Pancreas (tissue), 10 donors: ENCODE measurements around the gene DNAJB8. TPM values are rescaled to one million over a fixed set of nuclear protein-coding genes. Genes with fewer than 3 reads are reported as not detected.

Source experiments
- ATAC-seq, 4 donors: fragments of 200-7000 bp; cut with Tn5 transposase; one replicate each; pipeline versions ENCODE4 v1.8.0 to v1.9.1; 2020; ENCODE audit warnings: mild to moderate bottlenecking in 4 of 4, moderate library complexity in 4 of 4
- DNase-seq, 6 donors: peaks; one replicate each; pipeline ENCODE4 v3.0.0-alpha.2; 2020
- FAIRE-seq: peaks from 2 replicates; lab custom pipeline; 2012; peaks lifted over from hg19 to GRCh38; lab: Jason Lieb, UNC
- H3K27ac ChIP-seq, 4 donors: fragments of 200-600 bp; sonication (generic); 1 replicate in 3 of 4; 2 replicates in 1 of 4; pipeline versions ENCODE4 v1.5.0 to v1.8.0; 2020
- H3K27me3 ChIP-seq, 4 donors: fragments of 200-600 bp; one replicate each; pipeline ENCODE4 v1.8.0; 2021
- H3K36me3 ChIP-seq, 3 donors: fragments of 200-600 bp; sonication (generic) in 1 of 3; one replicate each; pipeline versions ENCODE4 v1.5.0 to v1.8.0; 2020 to 2021
- H3K4me1 ChIP-seq, 3 donors: fragments of 200-600 bp; one replicate each; pipeline ENCODE4 v1.8.0; 2021
- H3K4me3 ChIP-seq, 4 donors: fragments of 200-600 bp; sonication (generic) in 2 of 4; one replicate each; pipeline versions ENCODE4 v1.5.0 to v1.8.0; 2020 to 2021
- H3K9me3 ChIP-seq, 4 donors: fragments of 200-600 bp; one replicate each; pipeline ENCODE4 v1.8.0; 2021
- CTCF ChIP-seq, 4 donors: fragments of 200-600 bp; sonication (generic) in 3 of 4; IDR thresholded peaks; one replicate each; pipeline versions ENCODE4 v1.5.0 to v1.8.0; 2021; ENCODE audit warnings: antibody characterized with exemption in 4 of 4
- WGBS, 2 donors: extraction: QIAGEN DNeasy Blood & Tissue Kit; methylation state at CpG; one replicate each; pipeline ENCODE4 v1.1.7; 2013; 5-methylcytosine and 5-hydroxymethylcytosine counted together
- intact Hi-C, 3 donors: fragments of 100-400 bp; cut with DNase I; formaldehyde crosslinking; loops; one replicate each; pipeline versions ENCODE4 v1.11.1 to v1.14.2; 2022
- polyA plus RNA-seq, 2 donors: library from polyadenylated mRNA; stranded (reverse); fragments of 200-250 nt; gene quantifications; one replicate each; pipeline ENCODE4 v1.2.3, GENCODE V29; 2013
- total RNA-seq, 6 donors: library from RNA; stranded (reverse); fragmentation: NEBNext Ultra II Directional in 4 of 6; extraction: Animal tissue kit (Norgen Biotek cat#: 25700) in 4 of 6; gene quantifications; one replicate each; pipeline versions ENCODE4 v1.2.1 to v1.2.4, GENCODE V29; 2021 to 2023
- donor health status: healthy with polysubstance abuse.
- donor health status: DM: no; HTN: no; CAD: no; lungs with moderate emphysema.
- donor health status: DM: no; HTN: no; CAD: no.
- donor health status: control.
- donor health status: control.
- donor health status: Bipolar disorder and iron deficiency.
- donor health status: DM: yes; HTN: yes; CAD: no.
- donor health status: DM: no; HTN: no; CAD: no.
- donor health status: DM: no; HTN: no; CAD: no.
- donor health status: DM: yes; HTN: yes; CAD: no.

The DNAJB8 gene
- total and polyA plus RNA-seq, 8 donors: not detected

DNA sequence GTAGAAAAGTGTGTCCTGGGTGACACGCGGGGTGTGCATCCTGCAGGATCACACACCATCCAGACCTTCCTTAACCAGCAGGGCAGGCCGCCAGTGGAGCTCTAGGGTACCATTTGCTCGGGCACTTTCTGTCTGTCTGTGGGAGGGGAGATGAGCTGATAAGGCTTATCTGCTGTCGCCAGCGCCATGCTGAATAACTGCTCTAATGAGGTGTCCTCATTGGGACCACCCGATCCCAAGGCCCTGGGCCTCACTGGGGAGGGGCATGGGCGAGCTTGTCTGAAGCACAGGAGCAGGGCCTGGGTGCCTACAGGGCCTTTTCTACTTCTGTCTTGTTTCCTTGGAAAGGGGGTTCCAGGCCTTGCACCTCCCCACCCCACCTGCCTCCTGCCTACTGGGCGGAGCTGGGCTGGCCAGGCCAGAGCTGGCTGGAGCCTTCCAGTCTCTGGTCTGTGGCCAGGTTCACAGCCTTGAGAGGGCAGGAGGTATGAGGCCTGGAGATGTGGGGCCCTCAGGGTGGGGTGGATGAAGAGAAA lies 28.8 kb upstream of the DNAJB8 start:
- Histone ChIP-seq H3K4me1 (peaks cover 0 to 3% (median 0%) of the 10 kb centered on the region in 3 donors), H3K9me3 (no peaks in the 10 kb centered on the region), H3K36me3 (no peaks in the 10 kb centered on the region), H3K27ac (peak overlapping the region in 1 of 4 donors; percentile 15), H3K27me3 (no peaks in the 10 kb centered on the region), H3K4me3 (no peak overlapping the region)
- FAIRE-seq: no peak
- ATAC-seq: peak in 1 of 4 donors; percentile 33
- TF ChIP-seq CTCF (IDR thresholded peaks at IDR 0.05): no peak
- intact Hi-C loops: loop anchor here in 1 of 3 donors (5.0 kb wide), 1 partner anchor 68 kb away; no protein-coding TSS in a partner anchor
- peak in 2 of 6 donors; percentile 62 to 66 for DNase-seq
- WGBS, 2 donors: 72 to 74% methylated on average over 9 of the region's 9 CpGs

- no peak overlapping the region for H3K4me3 ChIP-seq
- H3K27ac ChIP-seq: no peak overlapping the region
- H3K9me3 ChIP-seq: no peaks in the 10 kb centered on the region
- TF ChIP-seq CTCF (IDR thresholded peaks at IDR 0.05): no peak
- peaks cover 0 to 3% (median 0%) of the 10 kb centered on the region in 3 donors for H3K4me1 ChIP-seq
- DNase-seq (peak in 1 of 6 donors; percentile 7), FAIRE-seq (no peak), ATAC-seq (no peak)
- H3K27me3 ChIP-seq: no peaks in the 10 kb centered on the region
- no peaks in the 10 kb centered on the region for H3K36me3 ChIP-seq
- 81 to 89% methylated on average over 2 of the region's 2 CpGs for WGBS, 2 donors
- intact Hi-C loops: no loop called here
Measured at GRCh38 chr3:128494367-128494650, 27.6 kb upstream of the DNAJB8 start.

GRCh38 chr3:128493570-128494366 lies 27.1 kb upstream of the DNAJB8 start:
- H3K4me3 ChIP-seq: peak overlapping the region in 2 of 4 donors; percentile 54 to 73
- ATAC-seq: no peak

DNA sequence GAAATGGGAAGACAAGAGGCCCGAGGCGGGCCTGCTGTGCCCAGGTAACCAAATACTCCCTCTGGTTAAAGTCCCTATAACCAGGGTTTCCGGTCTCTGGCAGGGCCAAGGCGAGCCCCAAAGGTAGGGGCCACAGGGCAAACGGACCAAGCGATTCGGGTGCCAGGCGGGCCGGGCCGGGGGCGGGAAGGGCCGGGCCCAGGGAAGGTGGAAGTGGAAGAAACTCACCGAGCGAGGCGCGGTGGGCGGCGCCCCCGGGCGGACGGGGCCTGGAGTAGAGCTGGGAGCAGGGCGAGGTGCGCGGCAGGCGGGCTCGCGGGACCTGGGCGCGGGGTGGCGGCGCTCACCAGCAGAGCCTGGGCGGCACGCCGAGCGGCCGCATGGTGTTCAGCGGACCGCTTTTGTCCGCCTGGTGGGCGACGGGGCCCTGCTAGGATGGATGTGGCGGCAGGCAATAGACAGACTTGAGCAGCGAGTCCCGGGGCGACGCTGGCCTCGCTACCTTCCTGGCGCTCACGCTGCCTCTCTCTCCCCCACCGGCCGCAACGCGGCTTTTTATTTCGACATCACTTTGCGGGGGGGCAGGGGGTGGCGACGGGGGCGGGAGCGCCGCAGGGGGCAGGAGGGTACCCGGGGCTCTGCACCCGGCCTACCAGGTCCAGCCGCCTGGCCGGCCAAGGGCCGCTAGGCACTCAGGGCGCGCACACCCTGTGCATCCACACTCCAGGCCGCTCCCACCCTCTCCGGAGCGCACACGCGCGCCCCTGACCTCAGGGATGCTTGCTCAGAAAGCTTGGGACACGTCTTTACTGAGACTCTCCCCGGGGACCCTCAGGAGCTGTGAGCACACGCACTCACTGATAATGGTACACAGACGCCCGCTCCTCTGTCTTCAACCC lies 26.2 kb upstream of the DNAJB8 start, which contains the start of gene GATA2:
GATA2 (minus strand) TSS at position 531 of the 899 bp plus-strand sequence. CDS start 6,170 bp downstream, outside the sequence.
- no peak for TF ChIP-seq CTCF (IDR thresholded peaks at IDR 0.05)
- H3K4me3 ChIP-seq: peak within 1 kb of the TSS; percentile 28 to 73 (median 57)
- H3K27ac ChIP-seq: peak within 1 kb of the TSS; percentile 37 to 96 (median 73)
- no peaks in the 10 kb centered on the region for H3K9me3 ChIP-seq
- no peaks in the 10 kb centered on the region for H3K27me3 ChIP-seq
- 20 to 21% methylated on average over 56 to 78 of the region's 78 CpGs for WGBS, 2 donors
- peaks cover 0 to 3% (median 0%) of the 10 kb centered on the region in 3 donors for H3K4me1 ChIP-seq
- H3K36me3 ChIP-seq: no peaks in the 10 kb centered on the region
- DNase-seq (peak; percentile 72 to 89 (median 78)), ATAC-seq (peak; percentile 3 to 42 (median 26)), FAIRE-seq (no peak)
- intact Hi-C loops: no loop called here

More at GRCh38 chr3:128493570-128494366, 27.1 kb upstream of the DNAJB8 start:
- Histone ChIP-seq H3K9me3 (no peaks in the 10 kb centered on the region), H3K27me3 (no peaks in the 10 kb centered on the region), H3K4me1 (peaks cover 0 to 3% (median 0%) of the 10 kb centered on the region in 3 donors), H3K36me3 (no peaks in the 10 kb centered on the region), H3K27ac (peak overlapping the region in 1 of 4 donors; percentile 96)
- FAIRE-seq (no peak), DNase-seq (peak in 4 of 6 donors; percentile 26 to 53 (median 32))
- intact Hi-C loops: no loop called here
- TF ChIP-seq CTCF (IDR thresholded peaks at IDR 0.05): no peak
- 20 to 23% methylated on average over 12 to 13 of the region's 13 CpGs for WGBS, 2 donors
